Stimulated activated naive CD8-positive, alpha-beta T cell treated with anti-CD3 and anti-CD28 coated beads, Interleukin-15, amount 100 ng/mL, for 72 hours (primary cell): ENCODE results near the gene TANC1.

ENCODE experiments used
- ATAC-seq: fragments of 150-1000 bp; cut with Tn5 transposase; 2 replicates; pipeline ENCODE4 v1.10.0; 2021; ENCODE audit warnings: mild to moderate bottlenecking, moderate library complexity
- DNase-seq, 2 donors: peaks; one replicate each; pipeline ENCODE4 v3.0.0; 2021 to 2022
- H3K27ac Mint-ChIP-seq, 2 donors: one replicate each; pipeline ENCODE4 v1.8.0; 2022; ENCODE audit warnings: mild to moderate bottlenecking in 2 of 2, mixed read lengths in 2 of 2, moderate library complexity in 2 of 2
- H3K27me3 Mint-ChIP-seq: one replicate; pipeline ENCODE4 v1.8.0; 2022; ENCODE audit warnings: mixed read lengths
- H3K4me1 Mint-ChIP-seq: one replicate; pipeline ENCODE4 v1.8.0; 2022; ENCODE audit warnings: mild to moderate bottlenecking, mixed read lengths
- H3K4me3 Mint-ChIP-seq, 2 donors: one replicate each; pipeline ENCODE4 v1.8.0; 2022; ENCODE audit warnings: mild to moderate bottlenecking in 2 of 2, mixed read lengths in 2 of 2, moderate library complexity in 1 of 2
- H3K9me3 Mint-ChIP-seq, 2 donors: one replicate each; pipeline ENCODE4 v1.8.0; 2022; ENCODE audit warnings: mixed read lengths in 2 of 2

TANC1 gene

GRCh38 chr2:158968396-158969161, at the start of gene TANC1:
Gene TANC1 (plus strand): TSS chr2:158968640. CDS start chr2:159065911, 97,271 bp downstream.
- peak; percentile 91 for ATAC-seq
- DNase-seq: peak; percentile 62 to 71
- Mint-ChIP-seq H3K9me3 (no peaks in the 10 kb centered on the region), H3K27me3 (peaks cover 76% of the 10 kb centered on the region), H3K4me3 (peak within 1 kb of the TSS; percentile 85 to 91), H3K27ac (peak within 1 kb of the TSS; percentile 14 to 63), H3K4me1 (peaks cover 14% of the 10 kb centered on the region)

- Mint-ChIP-seq H3K27me3 (peaks cover 24% of the 10 kb centered on the region), H3K9me3 (no peaks in the 10 kb centered on the region), H3K4me1 (no peaks in the 10 kb centered on the region), H3K4me3 (no peak overlapping the region), H3K27ac (no peak overlapping the region)
- ATAC-seq (no peak), DNase-seq (no peak)
Observed at GRCh38 chr2:158921599-158922408, 46.6 kb upstream of the TANC1 start.

GRCh38 chr2:158922601-158923000, 45.8 kb upstream of the TANC1 start:
- H3K9me3 Mint-ChIP-seq: no peaks in the 10 kb centered on the region
- DNase-seq: no peak
- no peak for ATAC-seq
- H3K27me3 Mint-ChIP-seq: peaks cover 24% of the 10 kb centered on the region
- no peak overlapping the region for H3K4me3 Mint-ChIP-seq
- no peaks in the 10 kb centered on the region for H3K4me1 Mint-ChIP-seq
- no peak overlapping the region for H3K27ac Mint-ChIP-seq

GRCh38 chr2:158923180-158923594, 45.3 kb upstream of the TANC1 start:
- Mint-ChIP-seq H3K4me1 (no peaks in the 10 kb centered on the region), H3K27ac (no peak overlapping the region), H3K9me3 (no peaks in the 10 kb centered on the region), H3K27me3 (peaks cover 24% of the 10 kb centered on the region), H3K4me3 (no peak overlapping the region)
- ATAC-seq (no peak), DNase-seq (no peak)

GRCh38 chr2:158923641-158924040, 44.8 kb upstream of the TANC1 start:
- Mint-ChIP-seq H3K27me3 (peaks cover 24% of the 10 kb centered on the region), H3K4me1 (no peaks in the 10 kb centered on the region), H3K9me3 (peaks cover 0 to 3% of the 10 kb centered on the region in 2 donors), H3K4me3 (no peak overlapping the region), H3K27ac (no peak overlapping the region)
- ATAC-seq (no peak), DNase-seq (no peak)

- H3K27me3 Mint-ChIP-seq: peaks cover 24% of the 10 kb centered on the region
- ATAC-seq (no peak), DNase-seq (no peak)
- H3K4me1 Mint-ChIP-seq: peaks cover 9% of the 10 kb centered on the region
- H3K27ac Mint-ChIP-seq: no peak overlapping the region
- H3K9me3 Mint-ChIP-seq: peaks cover 0 to 19% of the 10 kb centered on the region in 2 donors
- no peak overlapping the region for H3K4me3 Mint-ChIP-seq
Observed at GRCh38 chr2:158926478-158926948, 41.9 kb upstream of the TANC1 start.

- ATAC-seq: no peak
- no peak overlapping the region for H3K4me3 Mint-ChIP-seq
Observed at GRCh38 chr2:158928515-158928914, 39.9 kb upstream of the TANC1 start.

GRCh38 chr2:158928965-158929364, 39.5 kb upstream of the TANC1 start:
- DNase-seq (no peak), ATAC-seq (no peak)
- Mint-ChIP-seq H3K9me3 (peaks cover 0 to 19% of the 10 kb centered on the region in 2 donors), H3K4me1 (peaks cover 9% of the 10 kb centered on the region), H3K4me3 (no peak overlapping the region), H3K27me3 (peaks cover 7% of the 10 kb centered on the region), H3K27ac (no peak overlapping the region)

More at GRCh38 chr2:158928515-158928914, 39.9 kb upstream of the TANC1 start:
- H3K4me1 Mint-ChIP-seq: peaks cover 9% of the 10 kb centered on the region
- peaks cover 9% of the 10 kb centered on the region for H3K27me3 Mint-ChIP-seq
- H3K27ac Mint-ChIP-seq: no peak overlapping the region
- peaks cover 0 to 19% of the 10 kb centered on the region in 2 donors for H3K9me3 Mint-ChIP-seq
- no peak for DNase-seq

GRCh38 chr2:158931572-158931971, 36.9 kb upstream of the TANC1 start:
- H3K27me3 Mint-ChIP-seq: no peaks in the 10 kb centered on the region
- H3K9me3 Mint-ChIP-seq: peaks cover 0 to 19% of the 10 kb centered on the region in 2 donors
- peak overlapping the region in 1 of 2 donors; percentile 19 for H3K27ac Mint-ChIP-seq
- no peak for DNase-seq
- peaks cover 9% of the 10 kb centered on the region for H3K4me1 Mint-ChIP-seq
- no peak overlapping the region for H3K4me3 Mint-ChIP-seq
- no peak for ATAC-seq

GRCh38 chr2:158932131-158932645, 36.3 kb upstream of the TANC1 start:
- H3K27ac Mint-ChIP-seq: no peak overlapping the region

GRCh38 chr2:158934170-158934569, 34.3 kb upstream of the TANC1 start:
- ATAC-seq (no peak), DNase-seq (no peak)
- Mint-ChIP-seq H3K27ac (no peak overlapping the region), H3K27me3 (no peaks in the 10 kb centered on the region), H3K4me1 (peaks cover 4% of the 10 kb centered on the region), H3K4me3 (no peak overlapping the region), H3K9me3 (peaks cover 0 to 11% of the 10 kb centered on the region in 2 donors)

More at GRCh38 chr2:158932131-158932645, 36.3 kb upstream of the TANC1 start:
- Mint-ChIP-seq H3K27me3 (no peaks in the 10 kb centered on the region), H3K4me1 (peaks cover 9% of the 10 kb centered on the region), H3K9me3 (peaks cover 0 to 19% of the 10 kb centered on the region in 2 donors), H3K4me3 (no peak overlapping the region)
- ATAC-seq (no peak), DNase-seq (no peak)

- DNase-seq (no peak), ATAC-seq (no peak)
- no peaks in the 10 kb centered on the region for H3K4me1 Mint-ChIP-seq
- H3K27ac Mint-ChIP-seq: no peak overlapping the region
- H3K9me3 Mint-ChIP-seq: no peaks in the 10 kb centered on the region
- H3K4me3 Mint-ChIP-seq: no peak overlapping the region
- H3K27me3 Mint-ChIP-seq: no peaks in the 10 kb centered on the region
Observed at GRCh38 chr2:158935617-158936016, 32.8 kb upstream of the TANC1 start.

- DNase-seq (no peak), ATAC-seq (no peak)
- no peaks in the 10 kb centered on the region for H3K27me3 Mint-ChIP-seq
- no peak overlapping the region for H3K4me3 Mint-ChIP-seq
- no peaks in the 10 kb centered on the region for H3K4me1 Mint-ChIP-seq
- H3K27ac Mint-ChIP-seq: no peak overlapping the region
- no peaks in the 10 kb centered on the region for H3K9me3 Mint-ChIP-seq
Observed at GRCh38 chr2:158936978-158937377, 31.5 kb upstream of the TANC1 start.

- no peak overlapping the region for H3K4me3 Mint-ChIP-seq
- no peaks in the 10 kb centered on the region for H3K9me3 Mint-ChIP-seq
- no peak for DNase-seq
- no peaks in the 10 kb centered on the region for H3K27me3 Mint-ChIP-seq
- ATAC-seq: no peak
- H3K27ac Mint-ChIP-seq: no peak overlapping the region
- H3K4me1 Mint-ChIP-seq: no peaks in the 10 kb centered on the region
Observed at GRCh38 chr2:158940356-158940755, 28.1 kb upstream of the TANC1 start.

GRCh38 chr2:158943973-158944372, 24.5 kb upstream of the TANC1 start:
- H3K27me3 Mint-ChIP-seq: no peaks in the 10 kb centered on the region
- H3K9me3 Mint-ChIP-seq: no peaks in the 10 kb centered on the region
- H3K27ac Mint-ChIP-seq: no peak overlapping the region
- H3K4me1 Mint-ChIP-seq: no peaks in the 10 kb centered on the region
- no peak overlapping the region for H3K4me3 Mint-ChIP-seq
- DNase-seq (no peak), ATAC-seq (no peak)
